ENCODE data around the gene ACAD8. TPM values are rescaled to one million over a fixed set of nuclear protein-coding genes. Genes with fewer than 3 reads are reported as not detected.

Gene ACAD8
- total RNA-seq, 2 experiments from 2014 or later = 20.9 to 22.1 TPM

DNA sequence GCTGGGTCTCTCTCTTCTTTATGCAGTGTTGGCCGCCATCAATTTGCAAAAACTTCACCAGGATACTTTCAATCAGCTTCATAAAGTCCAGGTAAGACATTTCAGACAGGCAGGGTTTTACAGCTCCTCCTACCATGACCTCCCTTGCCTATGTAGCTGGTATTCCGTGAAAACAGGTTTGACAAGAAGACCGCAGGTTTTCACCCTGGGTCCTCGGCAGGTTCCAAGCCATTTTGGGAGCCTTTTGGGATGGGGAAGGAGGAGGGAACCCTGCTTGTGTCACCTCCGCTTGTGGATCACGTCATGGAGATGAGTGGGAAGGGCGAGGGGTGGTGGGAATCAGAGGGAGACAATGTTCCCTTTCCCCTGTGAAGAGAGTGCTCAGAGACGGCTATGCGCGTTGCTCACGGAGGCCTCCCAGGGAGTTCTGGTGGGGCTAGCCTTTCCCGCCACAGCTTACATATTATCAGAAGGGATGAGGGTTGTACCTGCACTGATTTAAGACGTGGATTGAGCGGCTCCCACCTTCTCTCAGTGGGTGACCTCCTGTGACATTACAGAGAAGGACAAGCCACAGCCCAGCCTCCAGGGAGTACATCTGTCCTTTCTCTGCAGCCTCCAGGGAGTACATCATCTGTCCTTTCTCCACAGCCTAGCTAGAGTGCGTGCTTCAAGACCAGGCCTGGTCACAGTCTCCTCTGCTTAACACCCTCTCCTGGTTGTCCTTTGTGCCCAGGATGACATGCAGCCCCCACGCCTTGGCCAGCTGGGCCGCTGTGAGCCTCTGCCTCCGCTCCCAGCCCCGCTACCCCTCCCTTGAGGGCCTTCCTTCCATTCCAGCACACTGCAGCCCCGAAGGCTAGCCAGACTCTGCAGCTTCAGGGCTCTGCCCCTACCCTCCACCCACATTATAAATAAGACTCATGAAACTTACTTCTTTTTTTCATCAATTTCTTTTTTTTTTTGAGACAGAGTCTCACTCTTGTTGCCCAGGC is 40.0 kb downstream of the ACAD8 start:
- ChIA-PET POLR2A (no interaction called here), CTCF (no interaction called here)
- Mint-ChIP-seq H3K27me3 (no peaks in the 10 kb centered on the region), H3K36me3 (peaks cover 6% of the 10 kb centered on the region), H3K9me3 (no peaks in the 10 kb centered on the region), H3K4me1 (ENCODE audit: low read depth) (no peaks in the 10 kb centered on the region), H3K27ac (no peak overlapping the region), H3K4me3 (no peak overlapping the region)
- DNase-seq = no peak
- intact Hi-C loops (cut with micrococcal nuclease) = no loop called here

DNA sequence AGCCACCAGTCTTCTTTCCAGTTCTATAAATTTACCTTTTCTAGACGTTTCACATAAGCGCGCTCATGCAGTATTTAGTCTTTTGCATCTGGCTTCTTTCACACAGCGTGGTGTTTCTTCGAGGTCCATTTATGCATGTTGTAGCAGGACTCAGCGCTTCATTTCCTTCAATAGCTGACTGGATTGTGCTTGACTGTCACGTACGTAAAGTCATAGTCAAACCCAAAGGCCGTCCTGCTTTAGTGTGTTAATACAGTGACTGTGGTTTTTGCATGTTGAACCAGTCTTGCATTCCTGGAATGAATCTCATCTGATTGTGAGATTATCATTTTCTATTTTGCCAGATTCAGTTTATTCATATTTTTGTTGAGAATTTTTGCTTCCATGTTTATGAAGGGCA is 41.3 kb downstream of the ACAD8 start:
- intact Hi-C loops (cut with micrococcal nuclease) = no loop called here
- DNase-seq = no peak
- ChIA-PET POLR2A (no interaction called here), CTCF (interaction anchor here (1.3 kb wide), 1 partner anchor 19 kb away, joined by 4 read pairs; the partner anchor contains the start of gene GLB1L3)
- Mint-ChIP-seq H3K27me3 (no peaks in the 10 kb centered on the region), H3K36me3 (peaks cover 6% of the 10 kb centered on the region), H3K27ac (no peak overlapping the region), H3K4me1 (ENCODE audit: low read depth) (no peaks in the 10 kb centered on the region), H3K9me3 (no peaks in the 10 kb centered on the region), H3K4me3 (no peak overlapping the region)

DNA sequence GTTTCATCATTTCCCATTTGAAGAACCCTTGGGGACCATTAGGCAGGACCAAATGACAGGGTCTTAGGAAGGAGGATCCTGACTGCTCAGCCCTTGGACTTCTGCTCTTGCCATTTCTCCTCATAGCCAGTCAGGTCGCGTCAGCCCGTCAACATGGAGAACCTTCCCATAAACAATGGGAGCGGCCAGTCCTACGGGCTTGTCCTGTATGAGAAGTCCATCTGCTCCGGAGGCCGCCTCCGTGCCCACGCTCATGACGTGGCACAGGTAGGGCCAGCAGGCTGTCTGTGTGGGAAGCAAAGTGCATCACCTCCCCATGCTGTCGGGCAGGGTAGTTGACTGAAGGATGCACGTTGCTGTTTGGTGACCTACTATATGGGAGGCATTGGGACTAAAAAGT is 58.9 kb downstream of the ACAD8 start:
- intact Hi-C loops (cut with micrococcal nuclease) = no loop called here
- ChIA-PET POLR2A (no interaction called here), CTCF (no interaction called here)
- peaks cover 10% of the 10 kb centered on the region for H3K36me3 Mint-ChIP-seq
- no peak overlapping the region for H3K27ac Mint-ChIP-seq
- DNase-seq = no peak
- H3K4me3 Mint-ChIP-seq = no peak overlapping the region
- no peaks in the 10 kb centered on the region for H3K27me3 Mint-ChIP-seq
- peaks cover 8% of the 10 kb centered on the region for H3K9me3 Mint-ChIP-seq
- H3K4me1 Mint-ChIP-seq (ENCODE audit: low read depth) = no peaks in the 10 kb centered on the region

DNA sequence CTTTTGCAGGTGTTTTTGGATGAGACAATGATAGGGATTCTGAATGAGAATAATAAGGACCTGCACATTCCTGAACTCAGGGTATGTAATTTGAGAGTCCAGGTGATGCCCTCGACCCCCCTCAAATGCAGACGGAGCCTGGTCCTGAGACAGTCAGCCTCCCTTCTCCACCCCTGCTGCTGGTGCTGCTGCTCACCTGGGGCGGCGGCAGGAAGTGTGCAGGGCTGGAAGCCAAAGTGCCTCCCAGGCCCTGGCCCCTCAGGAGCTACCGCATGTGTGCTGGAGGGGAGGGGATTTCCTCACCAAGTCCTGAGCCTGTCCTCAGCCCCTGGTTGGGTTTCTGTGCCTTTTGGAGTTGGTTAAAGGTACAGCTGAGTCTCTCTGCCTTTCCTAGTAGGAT is 59.4 kb downstream of the ACAD8 start:
- H3K9me3 Mint-ChIP-seq = peaks cover 13% of the 10 kb centered on the region
- no peak overlapping the region for H3K27ac Mint-ChIP-seq
- intact Hi-C loops (cut with micrococcal nuclease) = no loop called here
- CTCF ChIA-PET = no interaction called here
- POLR2A ChIA-PET = no interaction called here
- H3K27me3 Mint-ChIP-seq = no peaks in the 10 kb centered on the region
- no peak overlapping the region for H3K4me3 Mint-ChIP-seq
- no peaks in the 10 kb centered on the region for H3K4me1 Mint-ChIP-seq (ENCODE audit: low read depth)
- no peak for DNase-seq
- H3K36me3 Mint-ChIP-seq = peaks cover 11% of the 10 kb centered on the region

DNA sequence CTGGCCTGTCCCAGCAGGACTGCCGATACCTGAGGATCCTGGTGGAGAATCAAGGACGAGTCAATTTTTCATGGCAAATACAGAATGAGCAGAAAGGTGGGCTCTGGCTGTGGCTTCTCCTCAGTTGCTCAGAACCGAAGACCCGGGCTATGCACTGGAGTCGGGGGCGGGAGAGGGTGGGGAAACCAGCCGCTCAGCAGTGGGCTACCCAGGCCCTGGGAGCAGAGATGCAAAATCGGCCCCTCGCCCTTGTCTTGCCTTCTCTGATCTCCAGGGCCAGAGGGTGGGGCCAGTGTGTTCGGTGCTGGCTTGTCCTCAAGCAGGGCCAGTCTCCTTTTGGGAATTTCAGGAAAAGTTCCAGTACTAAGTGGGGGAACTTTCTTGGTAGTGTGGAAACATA is 60.0 kb downstream of the ACAD8 start:
- Mint-ChIP-seq H3K4me3 (no peak overlapping the region), H3K36me3 (peaks cover 12% of the 10 kb centered on the region), H3K27ac (no peak overlapping the region), H3K27me3 (no peaks in the 10 kb centered on the region), H3K9me3 (peaks cover 17% of the 10 kb centered on the region), H3K4me1 (ENCODE audit: low read depth) (no peaks in the 10 kb centered on the region)
- DNase-seq = no peak
- intact Hi-C loops (cut with micrococcal nuclease) = no loop called here
- POLR2A ChIA-PET = no interaction called here
- CTCF ChIA-PET = interaction anchor here (0.5 kb wide), 1 partner anchor 52 kb away, joined by 3 read pairs; no protein-coding TSS in a partner anchor

DNA sequence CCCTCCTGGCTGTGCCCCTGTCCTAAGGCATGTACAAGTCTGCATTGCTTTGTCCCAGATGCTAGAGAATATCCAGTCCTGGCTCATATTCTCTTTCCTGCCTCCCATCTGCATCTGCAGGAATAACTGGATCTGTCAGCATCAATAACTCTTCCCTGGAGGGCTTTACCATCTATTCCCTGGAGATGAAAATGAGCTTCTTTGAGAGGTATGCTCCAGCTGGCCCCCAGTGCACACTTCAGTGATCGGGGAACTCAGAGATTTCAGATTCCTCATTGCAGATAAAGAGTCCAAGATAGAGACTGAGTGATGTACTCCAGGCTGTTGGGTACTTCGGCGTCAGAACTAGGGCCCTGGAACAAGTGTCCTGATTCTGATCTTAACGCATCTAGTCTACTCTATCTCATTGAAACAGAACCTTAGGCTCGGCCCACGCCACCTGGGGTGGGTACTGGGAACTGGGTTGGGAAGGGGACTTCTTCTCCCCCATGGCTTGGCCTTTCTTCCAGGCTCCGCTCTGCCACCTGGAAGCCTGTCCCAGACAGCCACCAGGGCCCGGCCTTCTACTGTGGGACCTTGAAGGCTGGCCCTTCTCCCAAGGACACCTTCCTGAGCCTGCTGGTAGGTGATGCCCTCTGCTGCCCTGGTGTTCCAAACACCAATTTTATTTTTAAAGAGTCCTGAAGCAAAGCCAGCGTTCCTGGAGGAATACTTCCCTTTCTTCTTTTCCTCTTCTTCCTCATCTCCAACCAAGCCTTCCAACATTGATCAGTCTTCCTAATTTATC is 60.6 kb downstream of the ACAD8 start:
- no peaks in the 10 kb centered on the region for H3K4me1 Mint-ChIP-seq (ENCODE audit: low read depth)
- peaks cover 16% of the 10 kb centered on the region for H3K36me3 Mint-ChIP-seq
- H3K9me3 Mint-ChIP-seq = peaks cover 20% of the 10 kb centered on the region
- H3K27ac Mint-ChIP-seq = no peak overlapping the region
- no peak overlapping the region for H3K4me3 Mint-ChIP-seq
- DNase-seq = no peak
- no peaks in the 10 kb centered on the region for H3K27me3 Mint-ChIP-seq
- CTCF ChIA-PET = interaction anchor here (0.5 kb wide), 1 partner anchor 52 kb away, joined by 3 read pairs; no protein-coding TSS in a partner anchor
- intact Hi-C loops (cut with micrococcal nuclease) = no loop called here
- POLR2A ChIA-PET = no interaction called here

Other genes with a start within 250 kb of the ACAD8 start
- gene JAM3, start 184.5 kb upstream of the ACAD8 start, total RNA-seq = 1 to 10 TPM; 6.3 to 9.0 TPM
- 100 to 1,000 TPM in 1 of 2 experiments, 10 to 100 TPM in 1; 94.6 to 101 TPM for gene NCAPD3, start 29.6 kb upstream of the ACAD8 start, total RNA-seq
- gene VPS26B, start 28.9 kb upstream of the ACAD8 start, total RNA-seq = 10 to 100 TPM; 36.2 to 38.8 TPM
- 10 to 100 TPM; 74.0 to 74.3 TPM for gene THYN1, start 216 bp upstream of the ACAD8 start, total RNA-seq
- 1 to 10 TPM; 7.1 to 8.6 TPM for gene GLB1L3, start 22.8 kb downstream of the ACAD8 start, total RNA-seq
- gene GLB1L2, start 78.4 kb downstream of the ACAD8 start, total RNA-seq = 1 to 10 TPM; 3.8 to 4.1 TPM
- under 1 TPM; 0.22 to 0.24 TPM for gene B3GAT1, start 158.7 kb downstream of the ACAD8 start, total RNA-seq